ENCODE results near the gene ANOS1. TPM values are rescaled to one million over a fixed set of nuclear protein-coding genes. Genes with fewer than 3 reads are reported as not detected.
A peak's percentile ranks its signal among the peaks of the same experiment; 100 is the strongest.

The ANOS1 gene
- total RNA-seq, 2 donors from 2014 or later = 3.6 to 6.0 TPM

GRCh38 chrX:8738588-8739189, 6.8 kb upstream of the ANOS1 start:
- H3K36me3 ChIP-seq = no peaks in the 10 kb centered on the region
- H3K4me1 ChIP-seq = no peaks in the 10 kb centered on the region
- H3K27ac ChIP-seq = no peak overlapping the region
- no peak for DNase-seq (ENCODE audit: low spot score)
- H3K27me3 ChIP-seq = no peaks in the 10 kb centered on the region
- no peak overlapping the region for H3K4me3 ChIP-seq
- H3K9me3 ChIP-seq = no peaks in the 10 kb centered on the region
- TF ChIP-seq CTCF (IDR thresholded peaks at IDR 0.05) = peak; percentile 49 to 73

GRCh38 chrX:8737883-8738282, 5.9 kb upstream of the ANOS1 start:
- H3K4me3 ChIP-seq = no peak overlapping the region

GRCh38 chrX:8730812-8731558, 952 bp downstream of the ANOS1 start:
- Histone ChIP-seq H3K27ac (peak overlapping the region in 1 of 2 donors; percentile 31), H3K9me3 (no peaks in the 10 kb centered on the region)

More at GRCh38 chrX:8737883-8738282, 5.9 kb upstream of the ANOS1 start:
- DNase-seq (ENCODE audit: low spot score) = no peak
- no peaks in the 10 kb centered on the region for H3K9me3 ChIP-seq
- TF ChIP-seq CTCF (IDR thresholded peaks at IDR 0.05) = no peak
- no peak overlapping the region for H3K27ac ChIP-seq
- H3K36me3 ChIP-seq = no peaks in the 10 kb centered on the region
- H3K4me1 ChIP-seq = no peaks in the 10 kb centered on the region
- H3K27me3 ChIP-seq = no peaks in the 10 kb centered on the region

GRCh38 chrX:8729811-8730210, 2.1 kb downstream of the ANOS1 start:
- H3K36me3 ChIP-seq = no peaks in the 10 kb centered on the region
- H3K4me1 ChIP-seq = peaks cover 0 to 4% of the 10 kb centered on the region in 2 donors
- DNase-seq (ENCODE audit: low spot score) = no peak
- no peak for TF ChIP-seq CTCF (IDR thresholded peaks at IDR 0.05)
- no peak overlapping the region for H3K27ac ChIP-seq
- H3K4me3 ChIP-seq = no peak overlapping the region
- H3K9me3 ChIP-seq = no peaks in the 10 kb centered on the region
- no peaks in the 10 kb centered on the region for H3K27me3 ChIP-seq

More at GRCh38 chrX:8730812-8731558, 952 bp downstream of the ANOS1 start:
- no peak for DNase-seq (ENCODE audit: low spot score)
- Histone ChIP-seq H3K4me3 (peak overlapping the region; percentile 52 to 56), H3K36me3 (no peaks in the 10 kb centered on the region), H3K27me3 (no peaks in the 10 kb centered on the region), H3K4me1 (peaks cover 0 to 4% of the 10 kb centered on the region in 2 donors)
- TF ChIP-seq CTCF (IDR thresholded peaks at IDR 0.05) = no peak

- Histone ChIP-seq H3K9me3 (no peaks in the 10 kb centered on the region), H3K4me3 (no peak overlapping the region), H3K4me1 (peaks cover 0 to 4% of the 10 kb centered on the region in 2 donors), H3K27ac (no peak overlapping the region), H3K36me3 (no peaks in the 10 kb centered on the region), H3K27me3 (no peaks in the 10 kb centered on the region)
- TF ChIP-seq CTCF (IDR thresholded peaks at IDR 0.05) = no peak
- DNase-seq (ENCODE audit: low spot score) = no peak
Observed at GRCh38 chrX:8728932-8729535, 2.9 kb downstream of the ANOS1 start.
